Measurements from ENCODE around the gene TPRX2.

DNA sequence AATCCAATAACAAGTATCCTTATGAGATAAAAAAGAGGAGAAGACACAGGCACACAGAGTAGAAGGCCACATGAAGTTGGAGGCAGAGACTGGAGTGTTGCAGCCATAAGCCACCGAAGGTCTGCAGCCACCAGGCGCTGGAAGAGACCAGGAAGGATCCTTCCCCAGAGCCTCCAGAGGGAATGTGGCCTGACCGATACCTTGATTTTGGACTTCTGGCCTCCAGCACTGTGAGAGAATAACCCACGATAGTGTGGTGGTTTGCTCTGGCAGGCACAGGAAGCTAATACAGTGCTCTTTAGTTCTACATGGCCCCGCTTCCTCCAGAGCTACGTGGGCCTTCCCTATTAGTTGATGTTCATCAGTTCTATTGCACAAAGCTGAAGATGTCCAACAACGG is 42.3 kb downstream of the TPRX2 start:
- TF ChIP-seq CTCF (optimal IDR thresholded peaks at IDR 0.05 in 1 of 3, IDR thresholded peaks at IDR 0.05 in 1 of 3, conservative IDR thresholded peaks at IDR 0.05 in 1 of 3; ENCODE audit: extremely low read depth in 1 of 3, insufficient read depth in 2 of 3, low read length in 3 of 3) = no peak
- TF ChIP-seq EZH2 (IDR thresholded peaks at IDR 0.05; ENCODE audit: low read length) = no peak
